HCT116 (cell line): Measurements from ENCODE around the gene SKA3. TPM values are rescaled to one million over a fixed set of nuclear protein-coding genes. Genes with fewer than 3 reads are reported as not detected.
"Not testable (repeated sequence)": the region's sequence is repeated elsewhere in the genome, so short reads cannot be mapped to it uniquely, and the experiment has no call there.

ENCODE experiments used
- ATAC-seq: fragments of 200-7000 bp; cut with Tn5 transposase; 2 replicates; pipeline ENCODE4 v1.9.1; 2020; ENCODE audit warnings: mild to moderate bottlenecking, moderate library complexity
- BruUV-seq: library from RNA; stranded (reverse); fragments of 400-500 nt; replicated peaks from 2 replicates; lab custom pipeline; 2021; lab: Mats Ljungman, UMichigan
- CTCF ChIA-PET: fragments of 300-600 bp; sonication (Branson Sonifier 250); formaldehyde crosslinking; loops from one replicate; lab custom pipeline; 2021; ENCODE audit warnings: antibody characterized with exemption; lab: Charles Lee
- POLR2A ChIA-PET: fragments of 300-600, 350-600 bp; sonication (Branson Sonifier 250); formaldehyde crosslinking; loops from one replicate; lab custom pipeline; 2021; ENCODE audit warnings: antibody characterized with exemption; lab: Charles Lee
- RAD21 ChIA-PET, 2 experiments: fragments of 300-600 bp; sonication (Branson Sonifier 250); formaldehyde crosslinking; loops; one replicate each; lab custom pipeline; 2023; ENCODE audit warnings: low total read pairs in 2 of 2; ENCODE audit not compliant: uncharacterized antibody in 2 of 2, unreplicated experiment in 2 of 2, low non-redundant PET in 1 of 2; lab: Charles Lee
- DNase-seq: peaks from one replicate; pipeline ENCODE4 v3.0.0-alpha.2; 2010; ENCODE audit warnings: low read depth, low spot score
- H2AFZ ChIP-seq: fragments of 200-600 bp; shearing (Covaris generic), sonication (generic); 2 replicates; pipeline ENCODE4 v1.6.1; 2017; ENCODE audit warnings: low read depth, mixed run types, mixed read lengths, antibody characterized with exemption, low read length; ENCODE audit not compliant: poor library complexity, severe bottlenecking
- H3K27ac ChIP-seq: 2 replicates; pipeline ENCODE4 v1.5.1; 2012; ENCODE audit warnings: low read depth, low read length
- H3K27me3 ChIP-seq: fragments of 200-600 bp; sonication (generic); 2 replicates; pipeline ENCODE4 v1.6.1; 2016; ENCODE audit warnings: mixed run types, low read length, mixed read lengths; ENCODE audit not compliant: insufficient read depth
- H3K36me3 ChIP-seq, 2 experiments: fragments of 200-500 bp in 1 of 2; fragments of 200-600 bp in 1 of 2; sonication (Bioruptor generic) in 1 of 2; sonication (generic) in 1 of 2; 2 replicates each; pipeline versions ENCODE4 v1.5.1 to v1.6.1; 2014 to 2016; ENCODE audit warnings: low read length in 2 of 2, inconsistent platforms in 1 of 2, mixed read lengths in 1 of 2, mixed run types in 1 of 2; ENCODE audit not compliant: insufficient read depth in 2 of 2, control insufficient read depth in 1 of 2
- H3K4me1 ChIP-seq, 2 experiments: fragments of 200-600 bp in 1 of 2; sonication (generic) in 1 of 2; 2 replicates each; pipeline versions ENCODE4 v1.5.1 to v1.6.1; 2012 to 2017; ENCODE audit warnings: low read length in 2 of 2, inconsistent platforms in 1 of 2, mild to moderate bottlenecking in 1 of 2, mixed read lengths in 1 of 2, mixed run types in 1 of 2, moderate library complexity in 1 of 2; ENCODE audit not compliant: insufficient read depth in 2 of 2, control insufficient read depth in 1 of 2
- H3K4me2 ChIP-seq: fragments of 200-600 bp; sonication (generic); 2 replicates; pipeline ENCODE4 v1.6.1; 2017; ENCODE audit warnings: mixed run types, low read length, mixed read lengths
- H3K4me3 ChIP-seq, 2 experiments: fragments of 200-600 bp in 1 of 2; sonication (generic) in 1 of 2; replicated peaks in 1 of 2; 2 replicates each; pipeline ENCODE4 v1.5.1; 2011 to 2016; ENCODE audit warnings: low read length in 2 of 2, control low read depth in 1 of 2, low read depth in 1 of 2, mild to moderate bottlenecking in 1 of 2, mixed read lengths in 1 of 2, mixed run types in 1 of 2
- H3K79me2 ChIP-seq: fragments of 200-600 bp; sonication (generic); 2 replicates; pipeline ENCODE4 v1.6.1; 2017; ENCODE audit warnings: mild to moderate bottlenecking, mixed run types, low read length, moderate library complexity, mixed read lengths; ENCODE audit not compliant: insufficient read depth
- H3K9ac ChIP-seq: fragments of 200-600 bp; sonication (generic); 2 replicates; pipeline ENCODE4 v1.6.1; 2016; ENCODE audit warnings: low read length, mixed read lengths
- H3K9me2 ChIP-seq: fragments of 200-600 bp; sonication (generic), shearing (Covaris generic); 2 replicates; pipeline ENCODE4 v1.6.1; 2017; ENCODE audit warnings: mixed run types, mild to moderate bottlenecking, moderate library complexity; ENCODE audit not compliant: insufficient read depth
- H3K9me3 ChIP-seq, 2 experiments: fragments of 200-500 bp in 1 of 2; fragments of 200-600 bp in 1 of 2; sonication (Bioruptor generic) in 1 of 2; sonication (generic) in 1 of 2; 2 replicates each; pipeline ENCODE4 v1.6.1; 2014 to 2017; ENCODE audit warnings: low read length in 2 of 2, mixed read lengths in 2 of 2, inconsistent platforms in 1 of 2, low read depth in 1 of 2, mild to moderate bottlenecking in 1 of 2, mixed run types in 1 of 2, moderate library complexity in 1 of 2; ENCODE audit not compliant: control insufficient read depth in 1 of 2, insufficient read depth in 1 of 2
- H4K20me1 ChIP-seq: fragments of 200-600 bp; sonication (generic), shearing (Covaris generic); 2 replicates; pipeline ENCODE4 v1.6.1; 2017; ENCODE audit warnings: mixed run types, mild to moderate bottlenecking, moderate library complexity; ENCODE audit not compliant: insufficient read depth
- intact Hi-C: fragments of 100-400 bp; cut with micrococcal nuclease; formaldehyde crosslinking; loops from 2 replicates; pipeline ENCODE4 v1.10.0; 2022
- total RNA-seq: library from RNA; stranded (reverse); gene quantifications from one replicate; pipeline ENCODE4 v1.2.1, GENCODE V29; 2021; ENCODE audit not compliant: unreplicated experiment

Gene SKA3
- total RNA-seq, 1 experiment from 2014 or later = 43.3 TPM

- H2AFZ ChIP-seq, H3K36me3 ChIP-seq, intact Hi-C loops, H3K9me3 ChIP-seq, H3K79me2 ChIP-seq, H3K4me1 ChIP-seq, H3K9me2 ChIP-seq, H3K4me3 ChIP-seq, H3K27ac ChIP-seq, H3K27me3 ChIP-seq, POLR2A ChIA-PET, H4K20me1 ChIP-seq, CTCF ChIA-PET, ATAC-seq, H3K9ac ChIP-seq, RAD21 ChIA-PET, DNase-seq, H3K4me2 ChIP-seq, BruUV-seq: not testable (repeated sequence)
These were observed 25.3 kb upstream of the SKA3 start for GRCh38 chr13:21201456-21202190.

DNA sequence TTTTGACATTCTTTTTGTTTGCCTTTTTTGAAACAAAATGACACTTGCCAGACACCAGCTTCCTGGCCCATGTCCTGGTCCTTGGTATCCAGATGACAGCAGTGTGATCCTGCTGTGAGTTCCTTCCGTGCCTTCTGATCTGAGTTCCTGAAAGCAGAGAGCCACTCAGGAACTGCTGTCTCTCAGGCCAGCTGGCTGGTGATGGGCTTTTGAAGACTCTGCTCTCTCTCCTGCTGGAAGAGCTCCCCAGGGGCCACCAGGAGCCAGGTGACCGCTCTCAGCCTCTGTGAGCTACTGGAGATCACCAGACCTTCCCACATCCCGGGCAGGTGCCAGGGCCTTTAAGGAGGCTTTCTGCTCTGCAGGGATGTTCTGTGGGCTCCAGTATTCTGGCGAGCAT, 22.0 kb upstream of the SKA3 start:
- H3K79me2 ChIP-seq, RAD21 ChIA-PET, H3K9me2 ChIP-seq, H3K9me3 ChIP-seq, H3K4me2 ChIP-seq, H3K9ac ChIP-seq, H3K4me1 ChIP-seq, H2AFZ ChIP-seq, BruUV-seq, DNase-seq, H3K27me3 ChIP-seq, H3K27ac ChIP-seq, POLR2A ChIA-PET, H3K4me3 ChIP-seq, CTCF ChIA-PET, ATAC-seq, H3K36me3 ChIP-seq, H4K20me1 ChIP-seq, intact Hi-C loops: not testable (repeated sequence)

GRCh38 chr13:21197606-21198225, 21.4 kb upstream of the SKA3 start:
- H3K4me1 ChIP-seq, ATAC-seq, H3K9ac ChIP-seq, BruUV-seq, CTCF ChIA-PET, POLR2A ChIA-PET, H3K9me2 ChIP-seq, DNase-seq, H3K4me2 ChIP-seq, RAD21 ChIA-PET, H3K9me3 ChIP-seq, H3K79me2 ChIP-seq, H2AFZ ChIP-seq, H3K27me3 ChIP-seq, H3K4me3 ChIP-seq, H3K27ac ChIP-seq, H4K20me1 ChIP-seq, H3K36me3 ChIP-seq, intact Hi-C loops: not testable (repeated sequence)

GRCh38 chr13:21194756-21195155, 18.4 kb upstream of the SKA3 start:
- H3K27ac ChIP-seq, H3K4me3 ChIP-seq, intact Hi-C loops, POLR2A ChIA-PET, H3K4me2 ChIP-seq, BruUV-seq, RAD21 ChIA-PET, CTCF ChIA-PET, H3K9me3 ChIP-seq, H3K79me2 ChIP-seq, H2AFZ ChIP-seq, H3K27me3 ChIP-seq, ATAC-seq, H3K4me1 ChIP-seq, H3K36me3 ChIP-seq, H3K9ac ChIP-seq, H3K9me2 ChIP-seq, DNase-seq, H4K20me1 ChIP-seq: not testable (repeated sequence)
